SK-N-SH (cell line): ENCODE data around the gene COL23A1.

Experiments used
- EZH2phosphoT487 ChIP-seq: fragments of 200-600 bp; sonication (generic); IDR thresholded peaks from 2 replicates; pipeline ENCODE4 v1.6.1; 2017; ENCODE audit warnings: low read depth, mixed run types, mild to moderate bottlenecking, antibody characterized with exemption, moderate library complexity, borderline replicate concordance
- FOXM1 ChIP-seq: IDR thresholded peaks from 2 replicates; pipeline ENCODE4 v1.4.0; 2012; ENCODE audit warnings: low read depth, mild to moderate bottlenecking
- POLR2AphosphoS5 ChIP-seq: IDR thresholded peaks from 2 replicates; pipeline ENCODE4 v1.6.1; 2012; ENCODE audit warnings: low read depth, low read length
- YY1 ChIP-seq: IDR thresholded peaks from 2 replicates; pipeline ENCODE4 v1.4.0; 2012; ENCODE audit warnings: low read depth, mild to moderate bottlenecking
- TF ChIP-seq, protein P1 (sequence below): IDR thresholded peaks from 2 replicates; pipeline ENCODE4 v1.6.1; 2012; ENCODE audit warnings: mild to moderate bottlenecking, low read depth, low read length, moderate library complexity
- TF ChIP-seq, protein P2 (sequence below): fragments of 200-600 bp; sonication (generic); IDR thresholded peaks from 2 replicates; pipeline ENCODE4 v1.6.1; 2017; ENCODE audit warnings: antibody characterized with exemption, mild to moderate bottlenecking, moderate library complexity

DNA sequence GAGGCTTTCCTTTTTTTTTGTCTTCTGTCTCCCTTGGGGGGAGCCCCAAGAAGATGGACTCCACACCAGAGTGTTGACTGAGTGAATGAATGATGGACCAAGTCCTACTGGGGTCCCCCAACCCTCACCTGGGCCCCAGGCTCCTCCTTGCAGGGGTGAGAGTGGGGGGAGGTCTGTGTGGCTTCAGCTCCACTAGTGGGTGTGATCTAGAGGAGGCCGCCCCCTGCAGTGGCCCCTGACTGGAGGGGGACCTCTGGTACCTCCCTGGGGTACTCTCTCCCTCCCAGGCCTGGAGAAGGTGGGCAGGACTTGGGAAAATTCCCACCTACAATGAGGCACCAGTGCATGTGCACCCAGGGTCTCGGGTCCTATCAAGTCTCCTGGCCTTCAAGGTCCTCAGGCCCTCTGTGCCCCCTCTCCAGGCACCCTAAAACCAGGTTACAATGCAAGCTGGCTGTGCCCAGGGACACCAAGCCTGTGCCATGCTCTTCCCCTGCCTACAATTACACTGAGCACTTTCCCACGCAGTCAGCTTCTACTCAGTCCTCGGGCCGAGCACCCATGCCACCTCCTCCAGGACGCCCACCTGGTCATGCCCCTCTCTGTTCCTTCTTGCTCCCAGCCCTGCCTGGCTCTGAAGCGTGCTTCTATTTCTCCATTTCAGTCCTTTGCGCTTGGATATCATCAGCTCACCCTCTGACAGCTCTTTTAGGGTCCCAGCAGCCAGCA lies 240.4 kb downstream of the COL23A1 start:
- TF ChIP-seq YY1 (no peak), POLR2AphosphoS5 (no peak), FOXM1 (no peak), EZH2phosphoT487 (no peak)
- TF ChIP-seq, protein P1, sequence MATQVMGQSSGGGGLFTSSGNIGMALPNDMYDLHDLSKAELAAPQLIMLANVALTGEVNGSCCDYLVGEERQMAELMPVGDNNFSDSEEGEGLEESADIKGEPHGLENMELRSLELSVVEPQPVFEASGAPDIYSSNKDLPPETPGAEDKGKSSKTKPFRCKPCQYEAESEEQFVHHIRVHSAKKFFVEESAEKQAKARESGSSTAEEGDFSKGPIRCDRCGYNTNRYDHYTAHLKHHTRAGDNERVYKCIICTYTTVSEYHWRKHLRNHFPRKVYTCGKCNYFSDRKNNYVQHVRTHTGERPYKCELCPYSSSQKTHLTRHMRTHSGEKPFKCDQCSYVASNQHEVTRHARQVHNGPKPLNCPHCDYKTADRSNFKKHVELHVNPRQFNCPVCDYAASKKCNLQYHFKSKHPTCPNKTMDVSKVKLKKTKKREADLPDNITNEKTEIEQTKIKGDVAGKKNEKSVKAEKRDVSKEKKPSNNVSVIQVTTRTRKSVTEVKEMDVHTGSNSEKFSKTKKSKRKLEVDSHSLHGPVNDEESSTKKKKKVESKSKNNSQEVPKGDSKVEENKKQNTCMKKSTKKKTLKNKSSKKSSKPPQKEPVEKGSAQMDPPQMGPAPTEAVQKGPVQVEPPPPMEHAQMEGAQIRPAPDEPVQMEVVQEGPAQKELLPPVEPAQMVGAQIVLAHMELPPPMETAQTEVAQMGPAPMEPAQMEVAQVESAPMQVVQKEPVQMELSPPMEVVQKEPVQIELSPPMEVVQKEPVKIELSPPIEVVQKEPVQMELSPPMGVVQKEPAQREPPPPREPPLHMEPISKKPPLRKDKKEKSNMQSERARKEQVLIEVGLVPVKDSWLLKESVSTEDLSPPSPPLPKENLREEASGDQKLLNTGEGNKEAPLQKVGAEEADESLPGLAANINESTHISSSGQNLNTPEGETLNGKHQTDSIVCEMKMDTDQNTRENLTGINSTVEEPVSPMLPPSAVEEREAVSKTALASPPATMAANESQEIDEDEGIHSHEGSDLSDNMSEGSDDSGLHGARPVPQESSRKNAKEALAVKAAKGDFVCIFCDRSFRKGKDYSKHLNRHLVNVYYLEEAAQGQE = no peak
- TF ChIP-seq, protein P2, sequence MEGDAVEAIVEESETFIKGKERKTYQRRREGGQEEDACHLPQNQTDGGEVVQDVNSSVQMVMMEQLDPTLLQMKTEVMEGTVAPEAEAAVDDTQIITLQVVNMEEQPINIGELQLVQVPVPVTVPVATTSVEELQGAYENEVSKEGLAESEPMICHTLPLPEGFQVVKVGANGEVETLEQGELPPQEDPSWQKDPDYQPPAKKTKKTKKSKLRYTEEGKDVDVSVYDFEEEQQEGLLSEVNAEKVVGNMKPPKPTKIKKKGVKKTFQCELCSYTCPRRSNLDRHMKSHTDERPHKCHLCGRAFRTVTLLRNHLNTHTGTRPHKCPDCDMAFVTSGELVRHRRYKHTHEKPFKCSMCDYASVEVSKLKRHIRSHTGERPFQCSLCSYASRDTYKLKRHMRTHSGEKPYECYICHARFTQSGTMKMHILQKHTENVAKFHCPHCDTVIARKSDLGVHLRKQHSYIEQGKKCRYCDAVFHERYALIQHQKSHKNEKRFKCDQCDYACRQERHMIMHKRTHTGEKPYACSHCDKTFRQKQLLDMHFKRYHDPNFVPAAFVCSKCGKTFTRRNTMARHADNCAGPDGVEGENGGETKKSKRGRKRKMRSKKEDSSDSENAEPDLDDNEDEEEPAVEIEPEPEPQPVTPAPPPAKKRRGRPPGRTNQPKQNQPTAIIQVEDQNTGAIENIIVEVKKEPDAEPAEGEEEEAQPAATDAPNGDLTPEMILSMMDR = no peak
